ENCODE measurements around the gene DYSF.

DYSF gene

GRCh38 chr2:71666094-71666474, 212.7 kb downstream of the DYSF start:
- DNase-seq (ENCODE audit: extremely low read depth in 1 of 2, low read depth in 1 of 2), result no peak

- no peak for DNase-seq (ENCODE audit: extremely low read depth in 1 of 2, low read depth in 1 of 2)
Observed at GRCh38 chr2:71667256-71668182, 214.2 kb downstream of the DYSF start.

- no peak for DNase-seq (ENCODE audit: extremely low read depth in 1 of 2, low read depth in 1 of 2)
Observed at GRCh38 chr2:71668326-71669057, 215.1 kb downstream of the DYSF start.

- DNase-seq (ENCODE audit: extremely low read depth in 1 of 2, low read depth in 1 of 2), result no peak
Observed at GRCh38 chr2:71669058-71669456, 215.7 kb downstream of the DYSF start.

GRCh38 chr2:71669628-71670429, 216.5 kb downstream of the DYSF start:
- DNase-seq (ENCODE audit: extremely low read depth in 1 of 2, low read depth in 1 of 2), result no peak

- DNase-seq (ENCODE audit: extremely low read depth in 1 of 2, low read depth in 1 of 2), result no peak
Observed at GRCh38 chr2:71670430-71670795, 217.1 kb downstream of the DYSF start.

GRCh38 chr2:71671203-71671854, 218.0 kb downstream of the DYSF start:
- no peak for DNase-seq (ENCODE audit: extremely low read depth in 1 of 2, low read depth in 1 of 2)

- DNase-seq (ENCODE audit: extremely low read depth in 1 of 2, low read depth in 1 of 2), result no peak
Observed at GRCh38 chr2:71671895-71672825, 218.8 kb downstream of the DYSF start.

- no peak for DNase-seq (ENCODE audit: extremely low read depth in 1 of 2, low read depth in 1 of 2)
Observed at GRCh38 chr2:71672826-71673795, 219.8 kb downstream of the DYSF start.

GRCh38 chr2:71674158-71674851, 220.9 kb downstream of the DYSF start:
- DNase-seq (ENCODE audit: extremely low read depth in 1 of 2, low read depth in 1 of 2), result no peak

- DNase-seq (ENCODE audit: extremely low read depth in 1 of 2, low read depth in 1 of 2), result no peak
Observed at GRCh38 chr2:71675296-71675695, 221.9 kb downstream of the DYSF start.

GRCh38 chr2:71678874-71679273, 225.5 kb downstream of the DYSF start:
- DNase-seq (ENCODE audit: extremely low read depth in 1 of 2, low read depth in 1 of 2), result no peak

GRCh38 chr2:71679491-71679890, 226.1 kb downstream of the DYSF start:
- no peak for DNase-seq (ENCODE audit: extremely low read depth in 1 of 2, low read depth in 1 of 2)

- no peak for DNase-seq (ENCODE audit: extremely low read depth in 1 of 2, low read depth in 1 of 2)
Observed at GRCh38 chr2:71680925-71681324, 227.6 kb downstream of the DYSF start.

- DNase-seq (ENCODE audit: extremely low read depth in 1 of 2, low read depth in 1 of 2), result no peak
Observed at GRCh38 chr2:71681626-71682025, 228.3 kb downstream of the DYSF start.

GRCh38 chr2:71682341-71682740, 229.0 kb downstream of the DYSF start:
- DNase-seq (ENCODE audit: extremely low read depth in 1 of 2, low read depth in 1 of 2), result no peak

GRCh38 chr2:71683070-71683469, 229.7 kb downstream of the DYSF start:
- DNase-seq (ENCODE audit: extremely low read depth in 1 of 2, low read depth in 1 of 2), result no peak

GRCh38 chr2:71683666-71684065, 230.3 kb downstream of the DYSF start:
- no peak for DNase-seq (ENCODE audit: extremely low read depth in 1 of 2, low read depth in 1 of 2)

Measured in activated CD8-positive, alpha-beta memory T cell treated with anti-CD3 and anti-CD28 coated beads for 1 hour (primary cell).